Cardiac fibroblast (primary cell): ENCODE results near the gene SMYD3.

Source experiments
- DNase-seq, 2 donors: peaks; one replicate each; pipeline versions ENCODE4 v3.0.0 to v3.0.0-alpha.2; 2010; ENCODE audit warnings: low read depth in 2 of 2
- H3K4me3 ChIP-seq, 2 donors: replicated peaks in 1 of 2; 1 replicate in 1 of 2; 2 replicates in 1 of 2; pipeline ENCODE4 v1.5.1; 2011; ENCODE audit warnings: low read depth in 2 of 2, low read length in 2 of 2, mild to moderate bottlenecking in 2 of 2, moderate library complexity in 1 of 2
- TF ChIP-seq, protein P1 (sequence below): IDR thresholded peaks from one replicate; pipeline ENCODE4 v1.5.1; 2011; ENCODE audit warnings: low read depth, mild to moderate bottlenecking, low read length, inconsistent platforms

The SMYD3 gene

DNA sequence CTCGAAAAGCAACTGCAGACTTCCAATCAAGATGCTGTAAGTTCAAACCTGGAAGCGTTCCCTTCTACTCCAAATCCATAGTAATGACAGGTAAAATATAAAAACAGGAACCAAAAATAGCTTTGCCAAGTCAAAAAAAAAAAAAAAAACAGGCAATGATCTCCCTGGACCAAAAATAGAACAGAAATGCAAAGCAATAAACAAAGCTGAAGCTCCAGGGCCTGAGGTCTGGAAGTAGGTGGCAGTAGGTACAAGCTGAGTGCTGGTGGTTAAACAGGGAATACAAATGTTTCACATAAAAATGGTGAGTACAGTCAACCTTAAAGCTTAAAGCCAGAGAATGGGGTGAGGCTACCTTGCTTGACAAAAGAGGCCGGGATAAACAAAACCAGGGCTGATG, 610.8 kb downstream of the SMYD3 start:
- no peak overlapping the region for H3K4me3 ChIP-seq
- TF ChIP-seq, protein P1, sequence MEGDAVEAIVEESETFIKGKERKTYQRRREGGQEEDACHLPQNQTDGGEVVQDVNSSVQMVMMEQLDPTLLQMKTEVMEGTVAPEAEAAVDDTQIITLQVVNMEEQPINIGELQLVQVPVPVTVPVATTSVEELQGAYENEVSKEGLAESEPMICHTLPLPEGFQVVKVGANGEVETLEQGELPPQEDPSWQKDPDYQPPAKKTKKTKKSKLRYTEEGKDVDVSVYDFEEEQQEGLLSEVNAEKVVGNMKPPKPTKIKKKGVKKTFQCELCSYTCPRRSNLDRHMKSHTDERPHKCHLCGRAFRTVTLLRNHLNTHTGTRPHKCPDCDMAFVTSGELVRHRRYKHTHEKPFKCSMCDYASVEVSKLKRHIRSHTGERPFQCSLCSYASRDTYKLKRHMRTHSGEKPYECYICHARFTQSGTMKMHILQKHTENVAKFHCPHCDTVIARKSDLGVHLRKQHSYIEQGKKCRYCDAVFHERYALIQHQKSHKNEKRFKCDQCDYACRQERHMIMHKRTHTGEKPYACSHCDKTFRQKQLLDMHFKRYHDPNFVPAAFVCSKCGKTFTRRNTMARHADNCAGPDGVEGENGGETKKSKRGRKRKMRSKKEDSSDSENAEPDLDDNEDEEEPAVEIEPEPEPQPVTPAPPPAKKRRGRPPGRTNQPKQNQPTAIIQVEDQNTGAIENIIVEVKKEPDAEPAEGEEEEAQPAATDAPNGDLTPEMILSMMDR: no peak
- DNase-seq: no peak

DNA sequence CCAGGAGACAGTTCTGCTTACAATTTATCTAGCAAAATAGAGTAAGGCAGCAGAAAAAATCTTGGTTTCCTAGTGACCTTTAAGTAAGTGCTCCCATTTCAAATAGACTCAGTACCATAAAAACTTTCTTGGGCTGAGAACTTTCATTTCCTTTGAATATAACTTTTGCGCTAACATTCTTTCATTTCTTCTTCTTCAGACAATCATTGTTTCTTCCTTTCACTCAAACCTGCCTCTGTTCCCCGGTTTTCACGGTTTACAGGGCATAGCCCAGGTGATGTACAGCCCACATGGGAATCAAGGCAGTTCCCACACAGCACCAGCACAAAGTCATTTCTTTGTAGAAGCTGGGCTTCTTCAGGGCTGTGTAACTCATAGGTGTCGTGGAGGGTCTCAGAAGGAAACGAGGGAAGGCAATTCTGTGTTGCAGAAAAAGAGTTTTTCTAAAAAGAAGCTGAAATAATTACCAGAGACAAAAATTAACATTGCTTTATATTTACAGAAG, 611.6 kb downstream of the SMYD3 start:
- DNase-seq: no peak
- no peak overlapping the region for H3K4me3 ChIP-seq
- TF ChIP-seq, protein P1: no peak

DNA sequence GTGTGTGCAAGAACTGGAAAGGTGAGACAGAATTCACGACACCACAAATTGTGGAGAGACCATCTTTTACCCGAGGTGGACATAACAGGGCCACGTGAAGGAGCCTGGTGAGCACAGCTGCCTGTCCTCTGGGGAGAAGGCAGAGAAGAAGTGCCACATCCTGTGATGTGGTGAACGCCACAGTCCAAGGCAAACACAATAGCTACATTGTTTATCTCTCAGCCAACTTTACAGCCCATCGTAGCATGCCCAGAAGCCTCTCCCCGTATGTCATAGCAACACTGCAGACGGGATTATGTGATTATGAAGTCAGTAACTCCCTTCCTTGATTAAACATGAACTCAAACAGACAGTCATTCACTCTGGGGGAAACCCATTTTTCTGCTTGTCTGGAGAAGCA, 612.2 kb downstream of the SMYD3 start:
- DNase-seq: no peak
- no peak overlapping the region for H3K4me3 ChIP-seq
- TF ChIP-seq, protein P1: no peak

GRCh38 chr1:245893025-245893424, 614.1 kb downstream of the SMYD3 start:
- TF ChIP-seq, protein P1: no peak
- no peak for DNase-seq
- no peak overlapping the region for H3K4me3 ChIP-seq

DNA sequence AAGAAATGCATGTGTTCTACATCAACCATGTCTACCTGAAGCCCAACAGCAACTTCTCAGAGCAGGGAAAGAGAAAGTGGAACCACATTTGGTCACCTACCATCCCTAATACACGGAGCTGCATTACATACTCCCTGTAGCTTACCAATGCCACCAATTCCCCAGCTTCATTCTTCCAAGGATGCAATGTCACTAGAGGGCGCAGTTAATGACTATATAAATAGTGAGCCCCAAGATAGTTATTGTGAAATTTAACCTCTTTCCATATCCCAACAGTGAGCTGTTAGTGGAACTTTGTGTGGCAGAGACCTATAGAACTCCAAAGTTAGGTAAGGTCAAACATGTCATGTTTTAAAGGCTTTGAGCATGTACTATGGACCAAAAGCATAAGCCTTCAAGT, 618.3 kb downstream of the SMYD3 start:
- H3K4me3 ChIP-seq: no peak overlapping the region
- TF ChIP-seq, protein P1: peak; percentile 33
- peak; percentile 63 to 64 for DNase-seq

DNA sequence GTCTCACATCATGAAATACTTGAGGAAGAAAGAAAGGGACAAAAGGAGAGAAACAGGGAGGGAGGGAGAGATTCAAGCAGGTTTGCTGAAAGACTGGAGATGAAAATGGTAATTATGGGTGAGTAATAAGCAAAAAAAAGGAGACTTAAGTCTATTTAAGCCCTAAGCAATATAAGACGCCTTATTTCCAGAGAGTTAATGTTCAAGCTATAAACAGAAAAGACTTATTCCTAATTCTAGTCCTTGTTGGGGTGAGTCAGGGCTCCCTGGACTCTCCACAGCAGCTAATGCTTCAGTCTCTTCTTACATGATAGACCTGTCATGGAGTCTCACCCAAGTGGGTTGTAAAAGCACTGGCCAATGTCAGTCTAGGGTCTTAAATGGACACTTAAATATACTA, 619.2 kb downstream of the SMYD3 start:
- no peak for DNase-seq
- TF ChIP-seq, protein P1: no peak

GRCh38 chr1:245881767-245882391, 625.2 kb downstream of the SMYD3 start:
- no peak for DNase-seq
- TF ChIP-seq, protein P1: no peak
- H3K4me3 ChIP-seq: no peak overlapping the region

More for the DNA sequence above, 619.2 kb downstream of the SMYD3 start:
- no peak overlapping the region for H3K4me3 ChIP-seq
